IPS-15b (cell line): ENCODE data around the gene TNFRSF6B.

Source experiments
- H3K27me3 ChIP-seq: one replicate; pipeline ENCODE4 v1.6.1; 2013; ENCODE audit warnings: low read length; ENCODE audit not compliant: control insufficient read depth, insufficient read depth
- H3K36me3 ChIP-seq: one replicate; pipeline ENCODE4 v1.6.1; 2013; ENCODE audit warnings: low read length; ENCODE audit not compliant: control insufficient read depth, insufficient read depth
- H3K4me1 ChIP-seq: one replicate; pipeline ENCODE4 v1.6.1; 2013; ENCODE audit warnings: mild to moderate bottlenecking, low read length; ENCODE audit not compliant: control insufficient read depth, insufficient read depth
- H3K4me3 ChIP-seq: one replicate; pipeline ENCODE4 v1.5.1; 2013; ENCODE audit warnings: low read depth, low read length
- H3K9ac ChIP-seq: one replicate; pipeline ENCODE4 v1.6.1; 2013; ENCODE audit warnings: low read depth, mild to moderate bottlenecking, low read length
- H3K9me3 ChIP-seq: one replicate; pipeline ENCODE4 v1.6.1; 2013; ENCODE audit warnings: mild to moderate bottlenecking, low read length; ENCODE audit not compliant: control insufficient read depth, insufficient read depth

TNFRSF6B gene

GRCh38 chr20:63734946-63735858, 38.8 kb downstream of the TNFRSF6B start:
- no peaks in the 10 kb centered on the region for H3K9me3 ChIP-seq
- no peak overlapping the region for H3K9ac ChIP-seq
- H3K4me1 ChIP-seq, result no peaks in the 10 kb centered on the region
- no peak overlapping the region for H3K4me3 ChIP-seq
- H3K27me3 ChIP-seq, result no peaks in the 10 kb centered on the region
- peaks cover 27% of the 10 kb centered on the region for H3K36me3 ChIP-seq

DNA sequence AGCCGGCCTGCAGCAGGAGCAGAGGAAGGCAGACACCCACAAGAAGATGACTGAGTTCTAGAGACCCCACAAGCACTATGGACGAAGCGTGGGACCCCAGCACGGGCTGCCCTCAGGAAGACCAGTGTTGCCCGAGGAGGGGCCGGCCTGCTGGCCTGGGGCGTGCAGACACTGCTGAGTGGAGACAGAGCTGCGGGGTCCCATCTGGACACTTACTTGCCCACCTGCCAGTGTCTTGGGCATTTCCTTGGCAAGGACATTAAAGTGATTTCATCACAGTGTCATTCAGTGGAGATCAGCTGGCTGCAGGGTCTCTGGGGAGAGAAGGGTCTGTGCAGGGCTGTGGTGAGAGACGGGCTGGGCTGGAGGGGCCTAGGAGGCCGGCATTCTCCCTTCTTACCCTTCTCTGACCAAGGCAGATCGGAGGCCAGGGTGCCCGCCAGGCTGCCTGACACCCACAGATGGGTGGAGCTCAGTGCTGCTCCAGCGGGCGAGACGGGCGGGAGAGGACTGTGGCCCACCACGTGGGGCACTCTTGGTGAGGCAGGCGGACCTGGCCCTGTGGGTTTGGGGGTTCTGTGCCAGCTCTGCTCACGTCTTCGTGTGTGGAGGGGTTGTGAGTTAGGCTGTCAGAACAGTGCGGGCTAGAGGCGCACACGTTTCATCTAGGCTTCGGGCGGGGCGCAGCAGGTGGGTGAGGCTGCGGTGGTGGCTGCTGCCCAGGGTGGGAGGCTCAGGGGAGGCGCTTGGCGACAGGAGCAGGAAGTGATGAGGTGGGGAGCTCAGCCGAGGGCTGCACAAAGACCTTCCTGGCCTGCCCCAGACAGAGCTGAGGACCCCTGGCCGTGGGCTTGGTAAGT, 39.6 kb downstream of the TNFRSF6B start, which contains the start of gene LIME1:
LIME1 (plus strand) TSS at position 806 of the 860 bp plus-strand sequence. CDS start 886 bp downstream, outside the sequence.
- peak within 1 kb of the TSS; percentile 12 for H3K9ac ChIP-seq
- H3K4me1 ChIP-seq, result no peaks in the 10 kb centered on the region
- no peaks in the 10 kb centered on the region for H3K9me3 ChIP-seq
- peaks cover 27% of the 10 kb centered on the region for H3K36me3 ChIP-seq
- H3K27me3 ChIP-seq, result no peaks in the 10 kb centered on the region
- H3K4me3 ChIP-seq, result peak within 1 kb of the TSS; percentile 18

DNA sequence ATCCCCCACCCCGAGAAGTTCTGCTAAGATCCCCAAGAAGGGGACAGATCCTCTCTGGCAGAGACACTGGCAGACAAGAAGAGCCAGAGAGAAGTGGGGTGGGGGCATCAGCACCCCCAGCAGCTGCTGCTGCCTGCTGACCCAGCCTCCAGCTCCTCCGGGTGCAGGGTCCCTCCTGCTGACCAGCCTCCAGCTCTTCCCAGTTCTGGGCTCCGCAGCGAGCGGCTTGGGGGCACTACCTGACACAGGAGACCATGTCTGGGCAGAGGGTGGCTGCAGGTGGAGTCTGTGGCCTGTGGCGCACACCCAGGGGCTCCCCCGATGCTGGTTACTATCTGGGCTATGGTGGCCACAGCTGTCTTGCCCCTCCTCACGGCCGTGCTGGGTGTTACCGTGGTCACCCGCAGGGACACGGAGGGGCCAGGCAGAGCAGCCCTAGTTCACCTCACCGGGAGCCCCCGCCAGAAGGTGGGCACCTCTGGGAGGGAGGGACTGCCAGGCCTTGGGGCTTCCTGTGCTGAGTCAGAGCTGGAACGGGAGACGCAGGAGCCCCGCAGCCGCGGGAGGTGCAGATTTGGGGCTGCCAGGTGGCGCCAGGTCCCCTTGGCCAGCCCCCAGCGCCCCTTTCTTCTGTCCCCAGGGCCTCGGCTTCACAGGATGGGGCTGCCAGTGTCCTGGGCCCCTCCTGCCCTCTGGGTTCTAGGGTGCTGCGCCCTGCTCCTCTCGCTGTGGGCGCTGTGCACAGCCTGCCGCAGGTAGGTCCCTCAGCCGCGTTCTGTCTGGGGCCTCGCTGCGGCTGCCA, 40.6 kb downstream of the TNFRSF6B start:
- Histone ChIP-seq H3K27me3 (no peaks in the 10 kb centered on the region), H3K9ac (peak overlapping the region; percentile 12), H3K4me1 (no peaks in the 10 kb centered on the region), H3K4me3 (peak overlapping the region; percentile 18), H3K9me3 (no peaks in the 10 kb centered on the region), H3K36me3 (peaks cover 33% of the 10 kb centered on the region)

DNA sequence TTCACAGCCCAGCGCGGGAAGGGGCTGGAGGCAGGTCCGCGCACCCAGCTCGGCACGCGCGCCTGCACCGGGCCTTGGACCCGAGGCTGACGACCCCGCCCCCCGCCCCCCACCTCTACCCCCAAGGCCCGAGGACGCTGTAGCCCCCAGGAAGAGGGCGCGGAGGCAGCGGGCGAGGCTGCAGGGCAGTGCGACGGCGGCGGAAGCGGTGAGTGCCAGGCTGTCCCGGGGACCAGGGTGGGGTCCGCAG, 41.2 kb downstream of the TNFRSF6B start:
- no peaks in the 10 kb centered on the region for H3K4me1 ChIP-seq
- no peaks in the 10 kb centered on the region for H3K9me3 ChIP-seq
- H3K27me3 ChIP-seq, result no peaks in the 10 kb centered on the region
- peaks cover 37% of the 10 kb centered on the region for H3K36me3 ChIP-seq
- no peak overlapping the region for H3K9ac ChIP-seq
- H3K4me3 ChIP-seq, result peak overlapping the region; percentile 52

DNA sequence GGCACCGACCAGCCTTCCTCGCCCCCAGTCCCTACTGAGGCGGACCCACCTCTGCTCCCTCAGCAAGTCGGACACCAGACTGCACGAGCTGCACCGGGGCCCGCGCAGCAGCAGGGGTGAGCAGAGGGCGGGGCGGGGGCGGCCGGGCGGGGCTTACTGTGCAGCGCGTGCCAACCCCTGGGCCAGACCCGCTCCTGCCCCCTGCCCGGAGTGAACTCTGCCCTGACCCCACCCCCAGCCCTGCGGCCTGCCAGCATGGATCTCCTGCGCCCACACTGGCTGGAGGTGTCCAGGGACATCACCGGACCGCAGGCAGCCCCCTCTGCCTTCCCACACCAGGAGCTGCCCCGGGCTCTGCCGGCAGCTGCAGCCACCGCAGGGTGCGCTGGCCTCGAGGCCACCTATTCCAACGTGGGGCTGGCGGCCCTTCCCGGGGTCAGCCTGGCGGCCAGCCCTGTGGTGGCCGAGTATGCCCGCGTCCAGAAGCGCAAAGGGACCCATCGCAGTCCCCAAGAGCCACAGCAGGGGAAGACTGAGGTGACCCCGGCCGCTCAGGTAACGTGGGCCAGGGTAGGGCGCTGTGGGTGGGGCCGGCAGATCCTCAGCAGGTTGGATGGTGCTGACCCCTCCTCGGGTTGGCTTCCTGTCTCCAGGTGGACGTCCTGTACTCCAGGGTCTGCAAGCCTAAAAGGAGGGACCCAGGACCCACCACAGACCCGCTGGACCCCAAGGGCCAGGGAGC, 41.7 kb downstream of the TNFRSF6B start:
- Histone ChIP-seq H3K36me3 (peaks cover 38% of the 10 kb centered on the region), H3K9ac (no peak overlapping the region), H3K9me3 (no peaks in the 10 kb centered on the region), H3K27me3 (no peaks in the 10 kb centered on the region), H3K4me1 (no peaks in the 10 kb centered on the region), H3K4me3 (peak overlapping the region; percentile 52)

DNA sequence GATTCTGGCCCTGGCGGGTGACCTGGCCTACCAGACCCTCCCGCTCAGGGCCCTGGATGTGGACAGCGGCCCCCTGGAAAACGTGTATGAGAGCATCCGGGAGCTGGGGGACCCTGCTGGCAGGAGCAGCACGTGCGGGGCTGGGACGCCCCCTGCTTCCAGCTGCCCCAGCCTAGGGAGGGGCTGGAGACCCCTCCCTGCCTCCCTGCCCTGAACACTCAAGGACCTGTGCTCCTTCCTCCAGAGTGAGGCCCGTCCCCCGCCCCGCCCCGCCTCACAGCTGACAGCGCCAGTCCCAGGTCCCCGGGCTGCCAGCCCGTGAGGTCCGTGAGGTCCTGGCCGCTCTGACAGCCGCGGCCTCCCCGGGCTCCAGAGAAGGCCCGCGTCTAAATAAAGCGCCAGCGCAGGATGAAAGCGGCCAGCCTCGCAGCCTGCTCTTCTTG, 42.3 kb downstream of the TNFRSF6B start:
- no peaks in the 10 kb centered on the region for H3K27me3 ChIP-seq
- peak overlapping the region; percentile 52 for H3K4me3 ChIP-seq
- no peaks in the 10 kb centered on the region for H3K9me3 ChIP-seq
- H3K4me1 ChIP-seq, result no peaks in the 10 kb centered on the region
- H3K36me3 ChIP-seq, result peaks cover 40% of the 10 kb centered on the region
- no peak overlapping the region for H3K9ac ChIP-seq

- no peaks in the 10 kb centered on the region for H3K27me3 ChIP-seq
- peaks cover 36% of the 10 kb centered on the region for H3K36me3 ChIP-seq
- peak within 1 kb of the TSS; percentile 70 for H3K4me3 ChIP-seq
- H3K9me3 ChIP-seq, result no peaks in the 10 kb centered on the region
- H3K9ac ChIP-seq, result peak within 1 kb of the TSS; percentile 73
- H3K4me1 ChIP-seq, result no peaks in the 10 kb centered on the region
Measured at GRCh38 chr20:63739130-63740069, 42.9 kb downstream of the TNFRSF6B start, which contains the start of gene SLC2A4RG. TSS of gene SLC2A4RG (plus strand) at chr20:63739776. CDS start at chr20:63739913, 137 bp downstream.

DNA sequence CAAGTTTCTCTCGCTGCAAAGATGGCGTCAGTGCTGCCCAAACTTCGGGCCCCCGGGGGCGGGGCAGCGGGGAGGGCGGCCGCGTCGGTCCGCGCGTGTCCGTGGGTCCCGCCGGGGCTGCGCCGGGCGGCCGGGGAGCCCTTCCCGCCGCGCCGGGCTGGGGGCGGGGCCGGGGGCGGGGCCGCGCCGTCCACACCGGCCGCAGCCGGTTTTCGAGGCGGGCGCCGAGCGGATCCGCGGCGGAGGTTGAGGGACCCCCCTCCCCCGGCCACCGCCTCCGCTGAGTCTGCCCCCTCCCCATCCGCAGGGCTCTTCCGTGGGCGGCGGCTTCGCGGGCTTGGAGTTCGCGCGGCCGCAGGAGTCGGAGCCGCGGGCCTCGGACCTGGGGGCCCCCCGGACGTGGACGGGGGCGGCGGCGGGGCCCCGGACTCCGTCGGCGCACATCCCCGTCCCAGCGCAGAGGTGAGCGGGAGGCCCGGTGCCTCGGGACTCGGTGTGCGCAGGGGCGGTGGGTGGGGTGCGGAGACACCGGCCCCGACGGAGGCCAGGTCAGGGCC, 43.7 kb downstream of the TNFRSF6B start:
- H3K4me1 ChIP-seq, result no peaks in the 10 kb centered on the region
- H3K4me3 ChIP-seq, result peak overlapping the region; percentile 70
- H3K36me3 ChIP-seq, result peaks cover 30% of the 10 kb centered on the region
- H3K27me3 ChIP-seq, result no peaks in the 10 kb centered on the region
- peak overlapping the region; percentile 73 for H3K9ac ChIP-seq
- H3K9me3 ChIP-seq, result no peaks in the 10 kb centered on the region

DNA sequence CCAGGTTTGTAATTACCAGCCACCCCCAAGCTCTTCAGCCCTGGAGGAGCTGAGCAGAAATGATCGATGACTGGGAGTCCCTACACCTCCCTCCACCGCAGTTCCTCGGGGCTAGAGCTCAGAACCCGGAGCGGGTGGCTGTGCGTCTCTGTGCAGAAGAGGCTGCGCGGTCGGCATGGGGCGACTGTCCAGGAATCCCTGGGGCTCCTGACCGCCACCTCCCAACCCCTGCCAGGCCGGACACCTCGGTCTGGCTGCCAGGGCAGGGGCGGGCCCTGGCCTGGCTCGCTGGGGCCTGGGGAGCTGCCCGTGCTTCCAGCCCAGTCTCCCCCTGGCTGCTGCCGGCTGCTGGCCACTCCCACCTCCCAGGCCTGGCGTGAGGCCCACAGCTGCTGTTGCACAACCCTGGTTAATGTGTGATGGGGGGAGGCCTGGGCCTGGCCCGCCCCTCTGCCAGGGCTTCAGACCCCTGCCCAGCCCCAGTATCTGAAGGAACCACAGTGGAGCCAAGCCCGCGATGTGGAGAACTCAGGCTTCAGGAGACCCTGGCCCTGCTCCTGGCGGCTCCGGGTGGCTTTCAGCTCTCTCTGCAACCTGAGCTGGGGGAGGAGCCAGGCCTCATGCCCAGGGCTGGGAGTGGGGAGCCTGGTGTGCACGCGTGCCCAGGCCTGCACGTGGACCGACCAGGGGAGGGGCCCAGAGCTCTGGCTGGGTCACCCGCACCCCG, 44.3 kb downstream of the TNFRSF6B start:
- Histone ChIP-seq H3K36me3 (peaks cover 25% of the 10 kb centered on the region), H3K4me1 (no peaks in the 10 kb centered on the region), H3K4me3 (peak overlapping the region; percentile 70), H3K9me3 (no peaks in the 10 kb centered on the region), H3K9ac (peak overlapping the region; percentile 73), H3K27me3 (no peaks in the 10 kb centered on the region)
